Activated CD4-positive, alpha-beta T cell treated with anti-CD3 and anti-CD28 coated beads for 36 hours (primary cell): Measurements from ENCODE around the gene WIPI1. TPM values are rescaled to one million over a fixed set of nuclear protein-coding genes. Genes with fewer than 3 reads are reported as not detected.

ENCODE experiments used
- ATAC-seq: fragments of 200-7000 bp; cut with Tn5 transposase; one replicate; pipeline ENCODE4 v1.10.0; 2021; ENCODE audit warnings: mild to moderate bottlenecking, moderate library complexity
- CTCF ChIA-PET: fragments of 350-600 bp; sonication (Branson Sonifier 250); formaldehyde crosslinking; loops from one replicate; lab custom pipeline; 2021; ENCODE audit warnings: antibody characterized with exemption; lab: Charles Lee
- POLR2A ChIA-PET: fragments of 350-600 bp; sonication (Branson Sonifier 250); formaldehyde crosslinking; loops from one replicate; lab custom pipeline; 2021; ENCODE audit warnings: antibody characterized with exemption, inconsistent platforms; lab: Charles Lee
- DNase-seq: peaks from one replicate; pipeline ENCODE4 v3.0.0-alpha.2; 2020
- H3K27ac Mint-ChIP-seq: one replicate; pipeline ENCODE4 v1.8.0; 2021; ENCODE audit warnings: mixed read lengths
- H3K27me3 Mint-ChIP-seq: one replicate; pipeline ENCODE4 v1.8.0; 2021; ENCODE audit warnings: mixed read lengths
- H3K36me3 Mint-ChIP-seq: one replicate; pipeline ENCODE4 v1.8.0; 2021; ENCODE audit warnings: low read depth, mixed read lengths
- H3K4me1 Mint-ChIP-seq: one replicate; pipeline ENCODE4 v1.8.0; 2021; ENCODE audit warnings: mixed read lengths
- H3K4me3 Mint-ChIP-seq: one replicate; pipeline ENCODE4 v1.8.0; 2021; ENCODE audit warnings: mild to moderate bottlenecking, moderate library complexity, mixed read lengths
- H3K9me3 Mint-ChIP-seq: one replicate; pipeline ENCODE4 v1.8.0; 2021; ENCODE audit warnings: low read depth, mixed read lengths
- intact Hi-C, 2 experiments: fragments of 100-400 bp; cut with DNase I in 1 of 2; cut with micrococcal nuclease in 1 of 2; formaldehyde crosslinking; loops; one replicate each; pipeline versions ENCODE4 v1.14.2 to v1.15.1; 2022 to 2024; cut with DNase I, micrococcal nuclease
- total RNA-seq, 2 experiments: library from RNA; stranded (reverse); gene quantifications; one replicate each; pipeline ENCODE4 v1.2.3, GENCODE V29; 2021

The WIPI1 gene
- total RNA-seq, 2 experiments from 2014 or later, result 14.0 to 17.6 TPM

- Mint-ChIP-seq H3K9me3 (no peaks in the 10 kb centered on the region), H3K4me1 (peaks cover 17% of the 10 kb centered on the region), H3K36me3 (no peaks in the 10 kb centered on the region), H3K27me3 (no peaks in the 10 kb centered on the region), H3K27ac (no peak overlapping the region), H3K4me3 (no peak overlapping the region)
- DNase-seq (no peak), ATAC-seq (no peak)
- intact Hi-C loops, result no loop called here
- ChIA-PET CTCF (interaction anchor here (1.6 kb wide), 1 partner anchor 77 kb away, joined by 3 read pairs; no protein-coding TSS in a partner anchor), POLR2A (no interaction called here)
These were observed 71.6 kb downstream of the WIPI1 start for GRCh38 chr17:68385490-68386215.

DNA sequence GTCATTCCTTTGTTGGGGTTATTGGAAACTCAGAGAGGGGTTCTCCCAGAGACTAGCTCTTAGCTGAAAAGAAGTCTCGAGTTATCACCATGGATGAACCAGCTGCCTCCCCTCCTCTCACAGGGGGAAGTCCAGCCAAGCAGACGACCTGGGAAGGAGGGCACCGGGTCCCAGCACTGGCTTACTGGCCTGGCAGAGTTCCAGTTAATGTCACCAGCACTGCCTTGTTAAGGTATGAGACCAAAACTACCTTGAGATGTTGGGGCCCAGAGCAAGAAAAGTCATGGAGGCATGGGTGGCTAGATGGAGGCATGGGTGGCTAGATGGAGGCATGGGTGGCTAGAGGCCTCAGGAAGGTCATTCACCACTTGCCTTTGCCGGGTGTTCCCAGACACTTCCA lies 72.4 kb downstream of the WIPI1 start:
- POLR2A ChIA-PET, result no interaction called here
- no peak overlapping the region for H3K27ac Mint-ChIP-seq
- H3K27me3 Mint-ChIP-seq, result no peaks in the 10 kb centered on the region
- intact Hi-C loops, result no loop called here
- H3K4me1 Mint-ChIP-seq, result peaks cover 17% of the 10 kb centered on the region
- no peak for DNase-seq
- H3K9me3 Mint-ChIP-seq, result no peaks in the 10 kb centered on the region
- ATAC-seq, result no peak
- H3K36me3 Mint-ChIP-seq, result no peaks in the 10 kb centered on the region
- CTCF ChIA-PET, result interaction anchor here (0.9 kb wide), 1 partner anchor 59 kb away, joined by 3 read pairs; no protein-coding TSS in a partner anchor
- H3K4me3 Mint-ChIP-seq, result no peak overlapping the region

DNA sequence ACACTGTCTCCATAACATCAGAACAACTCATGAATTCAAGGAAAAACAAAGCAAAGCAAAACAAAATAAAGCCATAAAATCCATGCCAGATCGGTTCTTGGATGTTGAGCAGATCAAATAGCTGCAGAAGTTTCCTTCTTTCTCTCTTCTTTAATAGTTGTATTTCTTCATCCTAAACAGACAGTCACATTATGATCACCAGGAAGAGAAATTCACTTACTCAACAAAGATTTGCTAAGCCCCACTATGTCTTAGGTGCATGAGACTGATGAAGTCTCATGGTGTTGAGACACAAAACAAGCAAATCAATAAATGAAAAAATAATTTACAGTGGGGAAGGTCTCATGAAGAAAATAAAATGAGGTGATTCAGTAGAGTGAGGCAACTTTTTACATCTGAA lies 72.8 kb downstream of the WIPI1 start:
- no peak for DNase-seq
- H3K4me3 Mint-ChIP-seq, result no peak overlapping the region
- ChIA-PET CTCF (interaction anchor here (0.9 kb wide), 1 partner anchor 59 kb away, joined by 3 read pairs; no protein-coding TSS in a partner anchor), POLR2A (no interaction called here)
- H3K36me3 Mint-ChIP-seq, result no peaks in the 10 kb centered on the region
- intact Hi-C loops, result no loop called here
- peak overlapping the region; percentile 33 for H3K27ac Mint-ChIP-seq
- ATAC-seq, result no peak
- no peaks in the 10 kb centered on the region for H3K27me3 Mint-ChIP-seq
- H3K4me1 Mint-ChIP-seq, result peaks cover 17% of the 10 kb centered on the region
- no peaks in the 10 kb centered on the region for H3K9me3 Mint-ChIP-seq

DNA sequence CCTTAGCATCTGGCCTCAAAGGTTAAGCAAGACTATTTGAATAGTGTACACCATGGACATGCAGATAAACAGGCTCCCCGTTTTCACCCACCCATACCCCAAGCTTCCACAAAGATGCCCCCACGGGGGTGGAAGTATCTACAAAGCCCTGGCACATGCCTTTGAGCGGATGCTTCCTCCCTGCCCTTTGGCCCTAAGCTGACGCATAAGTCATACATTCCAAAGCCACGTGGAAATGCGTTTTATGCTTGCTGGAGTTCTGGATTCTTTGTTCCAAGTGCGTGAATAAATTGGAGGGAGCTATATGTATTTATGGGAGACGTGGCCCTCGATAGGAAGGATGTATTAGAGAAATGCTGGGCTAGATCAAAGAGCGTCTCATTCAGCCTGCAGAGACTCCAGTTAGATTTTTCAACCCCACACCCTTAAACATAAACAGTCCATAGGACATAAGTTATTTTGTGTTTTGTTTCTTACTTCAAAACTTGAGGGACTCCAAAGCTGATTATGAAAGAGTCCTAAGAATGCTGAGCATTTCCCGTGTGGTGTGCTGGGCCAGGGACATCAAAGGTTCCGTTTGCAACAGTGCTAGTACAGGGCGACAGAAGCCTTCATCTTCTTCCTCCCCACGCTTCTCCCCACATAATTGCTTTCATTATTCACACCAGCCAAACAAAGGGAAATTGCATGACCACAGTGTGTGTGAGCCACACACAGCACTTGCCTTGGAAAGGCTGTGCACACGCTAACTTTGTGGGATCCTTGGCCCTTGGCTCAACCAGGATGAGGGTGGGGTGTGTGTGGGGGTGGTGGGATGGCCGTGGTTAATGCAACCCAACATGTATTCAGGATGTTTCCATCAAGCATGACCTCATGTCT lies 73.6 kb downstream of the WIPI1 start:
- intact Hi-C loops, result no loop called here
- DNase-seq, result no peak
- peak overlapping the region; percentile 40 for H3K27ac Mint-ChIP-seq

DNA sequence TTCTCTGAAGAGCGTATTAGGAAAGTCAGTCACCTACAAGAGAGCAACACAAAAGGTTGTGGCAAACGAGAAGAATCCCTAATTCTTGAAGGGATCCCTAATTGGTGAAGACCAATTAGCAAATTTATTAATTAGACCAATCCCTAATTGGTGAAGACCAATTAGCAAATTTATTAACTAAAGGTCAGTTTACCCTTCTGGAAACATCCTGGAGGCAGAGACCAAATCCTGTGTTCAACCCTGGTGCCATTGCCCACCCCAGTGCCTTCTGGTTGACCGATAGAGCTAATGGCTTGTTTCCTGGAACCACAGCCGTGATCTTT lies 74.2 kb downstream of the WIPI1 start:
- ChIA-PET CTCF (interaction anchor here (0.9 to 2.3 kb wide), 2 partner anchors 27 to 54 kb away, joined by 3 to 7 read pairs; no protein-coding TSS in a partner anchor), POLR2A (no interaction called here)
- no peaks in the 10 kb centered on the region for H3K27me3 Mint-ChIP-seq
- H3K9me3 Mint-ChIP-seq, result no peaks in the 10 kb centered on the region
- no peak for DNase-seq
- no peak for ATAC-seq
- H3K36me3 Mint-ChIP-seq, result no peaks in the 10 kb centered on the region
- H3K4me1 Mint-ChIP-seq, result peaks cover 17% of the 10 kb centered on the region
- intact Hi-C loops, result no loop called here
- no peak overlapping the region for H3K27ac Mint-ChIP-seq
- H3K4me3 Mint-ChIP-seq, result no peak overlapping the region

More for the DNA sequence above, 73.6 kb downstream of the WIPI1 start:
- no peaks in the 10 kb centered on the region for H3K36me3 Mint-ChIP-seq
- H3K27me3 Mint-ChIP-seq, result no peaks in the 10 kb centered on the region
- ChIA-PET POLR2A (no interaction called here), CTCF (interaction anchor here (0.9 to 2.3 kb wide), 2 partner anchors 27 to 53 kb away, joined by 3 to 7 read pairs; no protein-coding TSS in a partner anchor)
- H3K4me3 Mint-ChIP-seq, result no peak overlapping the region
- H3K4me1 Mint-ChIP-seq, result peaks cover 17% of the 10 kb centered on the region
- ATAC-seq, result peak; percentile 69
- H3K9me3 Mint-ChIP-seq, result no peaks in the 10 kb centered on the region

GRCh38 chr17:68382582-68383085 lies 74.7 kb downstream of the WIPI1 start:
- ChIA-PET POLR2A (no interaction called here), CTCF (interaction anchor here (0.6 to 2.3 kb wide), 3 partner anchors 26 to 109 kb away, joined by 3 to 7 read pairs (median 3); no protein-coding TSS in a partner anchor)
- DNase-seq, result no peak
- Mint-ChIP-seq H3K4me3 (no peak overlapping the region), H3K4me1 (peaks cover 17% of the 10 kb centered on the region), H3K9me3 (no peaks in the 10 kb centered on the region), H3K27ac (no peak overlapping the region), H3K27me3 (no peaks in the 10 kb centered on the region), H3K36me3 (no peaks in the 10 kb centered on the region)
- intact Hi-C loops, result no loop called here
- ATAC-seq, result no peak

GRCh38 chr17:68381076-68381900 lies 76.0 kb downstream of the WIPI1 start:
- CTCF ChIA-PET, result interaction anchor here (1.1 to 2.3 kb wide), 2 partner anchors 24 to 55 kb away, joined by 3 to 7 read pairs; no protein-coding TSS in a partner anchor

DNA sequence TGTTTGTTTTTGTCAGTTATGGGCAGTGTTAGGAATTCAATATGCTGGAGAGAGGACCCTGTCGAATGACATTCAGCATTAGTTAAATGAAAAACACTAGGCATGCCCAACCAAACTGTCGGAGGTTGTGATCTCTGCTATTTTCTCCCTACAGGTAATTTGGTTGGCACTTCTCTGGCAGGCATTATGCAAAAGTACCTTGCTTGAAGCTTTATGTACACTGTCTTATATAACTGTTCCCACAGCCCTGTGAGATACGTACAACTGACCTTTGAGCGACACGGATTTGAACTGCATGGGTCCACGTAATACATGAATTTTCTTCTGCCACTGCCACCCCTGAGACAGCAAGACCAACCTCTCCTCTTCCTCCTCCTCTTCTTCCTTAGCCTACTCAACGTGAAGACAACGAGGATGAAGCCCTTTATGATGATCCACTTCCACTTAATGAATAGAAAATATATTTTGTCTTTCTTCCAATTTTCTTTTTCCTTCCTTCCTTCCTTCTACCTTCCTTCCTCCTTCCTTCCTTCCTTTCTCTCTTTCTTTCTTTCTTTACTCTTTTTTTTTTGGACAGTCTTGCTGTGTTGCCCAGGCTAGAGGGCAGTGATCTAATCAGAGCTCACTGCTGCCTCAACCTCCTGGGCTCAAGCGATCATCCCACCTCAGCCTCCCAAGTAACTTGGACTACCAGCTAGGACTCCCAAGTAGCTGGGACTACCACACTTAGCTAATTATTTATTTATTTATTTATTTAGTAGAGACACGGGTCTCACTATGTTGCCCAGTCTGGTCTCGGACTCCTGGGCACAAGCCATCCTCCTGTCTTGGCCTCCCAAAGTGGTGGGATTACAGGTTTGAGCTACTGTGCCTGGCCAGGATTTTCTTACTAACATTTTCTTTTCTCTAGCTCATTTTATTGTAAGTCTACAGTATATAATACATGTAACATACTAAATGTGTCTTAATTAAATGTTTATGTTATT lies 77.3 kb downstream of the WIPI1 start:
- ATAC-seq (no peak), DNase-seq (no peak)
- CTCF ChIA-PET, result interaction anchor here (0.6 to 0.8 kb wide), 3 partner anchors 15 to 19 kb away, joined by 3 read pairs; no protein-coding TSS in a partner anchor
- Mint-ChIP-seq H3K27me3 (no peaks in the 10 kb centered on the region), H3K9me3 (no peaks in the 10 kb centered on the region), H3K4me3 (no peak overlapping the region), H3K27ac (no peak overlapping the region), H3K36me3 (no peaks in the 10 kb centered on the region), H3K4me1 (peaks cover 17% of the 10 kb centered on the region)
- intact Hi-C loops, result no loop called here
- POLR2A ChIA-PET, result no interaction called here

More at GRCh38 chr17:68381076-68381900, 76.0 kb downstream of the WIPI1 start:
- intact Hi-C loops, result no loop called here
- peaks cover 17% of the 10 kb centered on the region for H3K4me1 Mint-ChIP-seq
- no peak overlapping the region for H3K4me3 Mint-ChIP-seq
- DNase-seq, result peak; percentile 44
- no peaks in the 10 kb centered on the region for H3K27me3 Mint-ChIP-seq
- no peaks in the 10 kb centered on the region for H3K9me3 Mint-ChIP-seq
- H3K27ac Mint-ChIP-seq, result peak overlapping the region; percentile 17
- POLR2A ChIA-PET, result no interaction called here
- H3K36me3 Mint-ChIP-seq, result no peaks in the 10 kb centered on the region
- ATAC-seq, result peak; percentile 53

GRCh38 chr17:68379177-68379510 lies 78.2 kb downstream of the WIPI1 start:
- no peak for ATAC-seq
- H3K4me1 Mint-ChIP-seq, result peaks cover 12% of the 10 kb centered on the region
- CTCF ChIA-PET, result no interaction called here
- POLR2A ChIA-PET, result no interaction called here
- H3K27ac Mint-ChIP-seq, result no peak overlapping the region
- no peaks in the 10 kb centered on the region for H3K9me3 Mint-ChIP-seq
- intact Hi-C loops, result no loop called here
- H3K27me3 Mint-ChIP-seq, result no peaks in the 10 kb centered on the region
- no peak for DNase-seq
- no peaks in the 10 kb centered on the region for H3K36me3 Mint-ChIP-seq
- no peak overlapping the region for H3K4me3 Mint-ChIP-seq
